Naive thymus-derived CD4-positive, alpha-beta T cell (primary cell): ENCODE data around the gene OOSP1. TPM values are rescaled to one million over a fixed set of nuclear protein-coding genes. Genes with fewer than 3 reads are reported as not detected.

Source experiments
- ATAC-seq: fragments of 150-1000 bp; cut with Tn5 transposase; 2 replicates; pipeline ENCODE4 v1.10.0; 2021; ENCODE audit warnings: mild to moderate bottlenecking, moderate library complexity
- CTCF ChIA-PET: fragments of 350-600 bp; sonication (Branson Sonifier 250); formaldehyde crosslinking; loops from one replicate; lab custom pipeline; 2021; ENCODE audit warnings: antibody characterized with exemption; lab: Charles Lee
- POLR2A ChIA-PET: fragments of 350-600 bp; sonication (Branson Sonifier 250); formaldehyde crosslinking; loops from one replicate; lab custom pipeline; 2021; ENCODE audit warnings: antibody characterized with exemption, inconsistent platforms; lab: Charles Lee
- DNase-seq, 9 donors: peaks; one replicate each; pipeline versions ENCODE4 v3.0.0 to v3.0.0-alpha.2; 2020 to 2022; ENCODE audit warnings: mixed read lengths in 1 of 9
- H3K27ac ChIP-seq: one replicate; pipeline ENCODE4 v1.7.0; 2013; ENCODE audit warnings: mild to moderate bottlenecking, low read depth, low read length, moderate library complexity
- H3K27me3 ChIP-seq, 2 donors: one replicate each; pipeline ENCODE4 v1.7.0; 2013; ENCODE audit warnings: low read length in 2 of 2, mild to moderate bottlenecking in 2 of 2, moderate library complexity in 2 of 2; ENCODE audit not compliant: control insufficient read depth in 2 of 2, insufficient read depth in 2 of 2
- H3K36me3 ChIP-seq, 3 experiments: 1 replicate in 2 of 3; 2 replicates in 1 of 3; pipeline ENCODE4 v1.7.0; 2013; ENCODE audit warnings: low read length in 3 of 3, mild to moderate bottlenecking in 3 of 3, moderate library complexity in 1 of 3; ENCODE audit not compliant: insufficient read depth in 3 of 3, control insufficient read depth in 2 of 3
- H3K4me1 ChIP-seq, 2 donors: one replicate each; pipeline ENCODE4 v1.7.0; 2013; ENCODE audit warnings: low read length in 2 of 2, mild to moderate bottlenecking in 2 of 2, moderate library complexity in 1 of 2; ENCODE audit not compliant: control insufficient read depth in 2 of 2, insufficient read depth in 2 of 2
- H3K4me3 ChIP-seq: 2 replicates; pipeline ENCODE4 v1.7.0; 2013; ENCODE audit warnings: mild to moderate bottlenecking, low read length
- H3K9me3 ChIP-seq, 3 experiments: 1 replicate in 2 of 3; 2 replicates in 1 of 3; pipeline ENCODE4 v1.7.0; 2013; ENCODE audit warnings: low read length in 3 of 3; ENCODE audit not compliant: control insufficient read depth in 2 of 3
- H3K27ac Mint-ChIP-seq, 9 donors: one replicate each; pipeline ENCODE4 v1.8.0; 2020 to 2022; ENCODE audit warnings: mixed read lengths in 9 of 9, mild to moderate bottlenecking in 8 of 9, moderate library complexity in 5 of 9, inconsistent platforms in 2 of 9
- H3K27me3 Mint-ChIP-seq, 5 donors: one replicate each; pipeline ENCODE4 v1.8.0; 2021 to 2022; ENCODE audit warnings: mixed read lengths in 5 of 5, mild to moderate bottlenecking in 1 of 5
- H3K36me3 Mint-ChIP-seq, 5 donors: one replicate each; pipeline ENCODE4 v1.8.0; 2020 to 2022; ENCODE audit warnings: mixed read lengths in 5 of 5, mild to moderate bottlenecking in 3 of 5, inconsistent platforms in 1 of 5
- H3K4me1 Mint-ChIP-seq, 7 donors: one replicate each; pipeline ENCODE4 v1.8.0; 2020 to 2022; ENCODE audit warnings: mixed read lengths in 7 of 7, mild to moderate bottlenecking in 3 of 7, inconsistent platforms in 1 of 7
- H3K4me3 Mint-ChIP-seq, 10 donors: one replicate each; pipeline ENCODE4 v1.8.0; 2020 to 2022; ENCODE audit warnings: mild to moderate bottlenecking in 10 of 10, mixed read lengths in 10 of 10, moderate library complexity in 6 of 10, inconsistent platforms in 2 of 10
- H3K9me3 Mint-ChIP-seq, 11 donors: one replicate each; pipeline ENCODE4 v1.8.0; 2020 to 2022; ENCODE audit warnings: mixed read lengths in 11 of 11, mild to moderate bottlenecking in 4 of 11, inconsistent platforms in 1 of 11, moderate library complexity in 1 of 11
- intact Hi-C, 2 donors: fragments of 100-400 bp; cut with micrococcal nuclease; formaldehyde crosslinking; loops; one replicate each; pipeline ENCODE4 v1.15.1; 2023
- polyA plus RNA-seq, 2 donors: library from polyadenylated mRNA; unstranded; fragments of 300-500 nt; fragmentation: Illumina TruSeq; gene quantifications; one replicate each; pipeline ENCODE4 v1.2.3, GENCODE V29; 2021
- total RNA-seq, 6 experiments: library from RNA in 5 of 6; stranded (reverse) in 5 of 6; gene quantifications; 1 replicate in 5 of 6; 2 replicates in 1 of 6; pipeline ENCODE4 v1.2.3 and lab custom pipeline; 2021 to 2026

Gene OOSP1
- total and polyA plus RNA-seq, 7 experiments from 2014 or later = not detected

GRCh38 chr11:59983212-59983611, 45.0 kb downstream of the OOSP1 start:
- Histone ChIP-seq H3K27ac (no peak overlapping the region), H3K9me3 (no peaks in the 10 kb centered on the region), H3K27me3 (no peaks in the 10 kb centered on the region), H3K4me3 (no peak overlapping the region), H3K36me3 (no peaks in the 10 kb centered on the region), H3K4me1 (no peaks in the 10 kb centered on the region)
- CTCF ChIA-PET = no interaction called here
- no peaks in the 10 kb centered on the region for H3K36me3 Mint-ChIP-seq
- POLR2A ChIA-PET = no interaction called here
- intact Hi-C loops = no loop called here
- peaks cover 0 to 1% (median 0%) of the 10 kb centered on the region in 7 donors for H3K4me1 Mint-ChIP-seq
- no peak overlapping the region for H3K27ac Mint-ChIP-seq
- peaks cover 0 to 29% (median 23%) of the 10 kb centered on the region in 5 donors for H3K27me3 Mint-ChIP-seq
- no peak for ATAC-seq
- DNase-seq = no peak
- no peak overlapping the region for H3K4me3 Mint-ChIP-seq
- peaks cover 0 to 7% (median 0%) of the 10 kb centered on the region in 11 donors for H3K9me3 Mint-ChIP-seq

- ATAC-seq = no peak
- Histone ChIP-seq H3K9me3 (no peaks in the 10 kb centered on the region), H3K27me3 (no peaks in the 10 kb centered on the region), H3K4me3 (no peak overlapping the region), H3K4me1 (no peaks in the 10 kb centered on the region), H3K27ac (no peak overlapping the region), H3K36me3 (no peaks in the 10 kb centered on the region)
- Mint-ChIP-seq H3K27ac (no peak overlapping the region), H3K4me1 (peaks cover 0 to 1% (median 0%) of the 10 kb centered on the region in 7 donors), H3K36me3 (peaks cover 0 to 3% (median 0%) of the 10 kb centered on the region in 5 donors), H3K27me3 (peaks cover 0 to 27% (median 17%) of the 10 kb centered on the region in 5 donors), H3K4me3 (no peak overlapping the region), H3K9me3 (peaks cover 0 to 12% (median 3%) of the 10 kb centered on the region in 11 donors)
- intact Hi-C loops = no loop called here
- no peak for DNase-seq
- ChIA-PET POLR2A (no interaction called here), CTCF (no interaction called here)
These were observed 46.1 kb downstream of the OOSP1 start for GRCh38 chr11:59984368-59984767.

DNA sequence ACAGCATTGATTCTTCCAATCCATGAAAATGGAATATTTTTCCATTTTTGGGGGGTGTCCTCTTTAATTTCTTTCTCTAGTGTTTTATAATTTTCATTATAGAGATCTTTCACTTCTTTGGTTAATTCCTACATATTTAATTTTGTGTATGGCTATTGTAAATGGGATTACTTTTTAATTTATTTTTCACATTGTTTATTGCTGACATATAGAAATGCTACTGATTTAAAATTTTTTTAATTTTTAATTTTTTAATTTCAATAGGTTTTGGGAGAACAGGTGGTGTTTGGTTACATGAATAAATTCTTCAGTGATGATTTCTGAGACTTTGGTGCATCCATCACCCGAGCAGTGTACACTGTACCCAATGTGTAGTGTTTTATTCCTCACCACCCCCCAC, 52.2 kb downstream of the OOSP1 start:
- Mint-ChIP-seq H3K36me3 (peaks cover 0 to 9% (median 0%) of the 10 kb centered on the region in 5 donors), H3K27me3 (peaks cover 0 to 27% (median 12%) of the 10 kb centered on the region in 5 donors), H3K4me3 (no peak overlapping the region), H3K27ac (no peak overlapping the region), H3K9me3 (peaks cover 2 to 42% (median 22%) of the 10 kb centered on the region in 11 donors), H3K4me1 (no peaks in the 10 kb centered on the region)
- Histone ChIP-seq H3K27ac (no peak overlapping the region), H3K9me3 (no peaks in the 10 kb centered on the region), H3K4me3 (no peak overlapping the region), H3K27me3 (no peaks in the 10 kb centered on the region), H3K36me3 (no peaks in the 10 kb centered on the region), H3K4me1 (no peaks in the 10 kb centered on the region)
- ChIA-PET POLR2A (no interaction called here), CTCF (no interaction called here)
- intact Hi-C loops = no loop called here
- ATAC-seq (no peak), DNase-seq (no peak)

- H3K4me3 ChIP-seq = no peak overlapping the region
- H3K27me3 Mint-ChIP-seq = peaks cover 0 to 36% (median 20%) of the 10 kb centered on the region in 5 donors
- H3K27ac Mint-ChIP-seq = no peak overlapping the region
- H3K9me3 ChIP-seq = no peaks in the 10 kb centered on the region
- H3K27ac ChIP-seq = no peak overlapping the region
- ATAC-seq (no peak), DNase-seq (no peak)
- no peaks in the 10 kb centered on the region for H3K4me1 Mint-ChIP-seq
- POLR2A ChIA-PET = no interaction called here
- H3K4me3 Mint-ChIP-seq = no peak overlapping the region
- H3K36me3 Mint-ChIP-seq = peaks cover 0 to 9% (median 0%) of the 10 kb centered on the region in 5 donors
- H3K36me3 ChIP-seq = no peaks in the 10 kb centered on the region
- H3K4me1 ChIP-seq = no peaks in the 10 kb centered on the region
- intact Hi-C loops = no loop called here
- CTCF ChIA-PET = no interaction called here
- H3K9me3 Mint-ChIP-seq = peaks cover 2 to 39% (median 22%) of the 10 kb centered on the region in 11 donors
- H3K27me3 ChIP-seq = no peaks in the 10 kb centered on the region
These were observed 54.2 kb downstream of the OOSP1 start for GRCh38 chr11:59992425-59992824.

DNA sequence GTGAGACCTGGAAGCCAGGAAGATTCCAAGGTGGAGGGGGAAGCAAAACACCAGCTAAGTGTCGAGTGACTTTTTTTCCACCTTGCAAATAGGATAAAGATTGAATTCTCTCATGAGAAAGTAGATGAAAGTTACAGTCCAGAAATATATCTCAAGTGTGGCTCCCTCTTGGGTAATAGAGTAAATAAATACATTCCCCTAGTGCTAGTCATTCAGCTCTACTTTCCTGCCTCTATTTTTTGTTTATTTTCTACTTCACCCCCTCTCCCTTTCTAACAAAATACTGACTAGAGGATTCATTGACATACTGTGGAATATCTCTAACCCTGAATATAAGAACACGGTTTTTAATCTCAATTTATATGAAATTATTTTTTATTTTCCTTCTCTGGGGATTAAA, 59.6 kb downstream of the OOSP1 start:
- peaks cover 0 to 18% (median 3%) of the 10 kb centered on the region in 11 donors for H3K9me3 Mint-ChIP-seq
- no peak overlapping the region for H3K4me3 ChIP-seq
- no peak overlapping the region for H3K4me3 Mint-ChIP-seq
- peaks cover 0 to 59% (median 42%) of the 10 kb centered on the region in 5 donors for H3K27me3 Mint-ChIP-seq
- H3K4me1 ChIP-seq = no peaks in the 10 kb centered on the region
- CTCF ChIA-PET = no interaction called here
- DNase-seq = no peak
- H3K27ac Mint-ChIP-seq = no peak overlapping the region
- no peaks in the 10 kb centered on the region for H3K4me1 Mint-ChIP-seq
- H3K27ac ChIP-seq = no peak overlapping the region
- POLR2A ChIA-PET = no interaction called here
- peaks cover 0 to 3% of the 10 kb centered on the region in 2 donors for H3K27me3 ChIP-seq
- intact Hi-C loops = no loop called here
- H3K36me3 Mint-ChIP-seq = no peaks in the 10 kb centered on the region
- no peak for ATAC-seq
- no peaks in the 10 kb centered on the region for H3K36me3 ChIP-seq
- H3K9me3 ChIP-seq = no peaks in the 10 kb centered on the region

- ChIA-PET CTCF (no interaction called here), POLR2A (no interaction called here)
- Mint-ChIP-seq H3K4me3 (no peak overlapping the region), H3K36me3 (no peaks in the 10 kb centered on the region), H3K9me3 (peaks cover 0 to 6% (median 0%) of the 10 kb centered on the region in 11 donors), H3K27me3 (peaks cover 2 to 48% (median 34%) of the 10 kb centered on the region in 5 donors), H3K27ac (no peak overlapping the region), H3K4me1 (no peaks in the 10 kb centered on the region)
- Histone ChIP-seq H3K4me3 (no peak overlapping the region), H3K36me3 (no peaks in the 10 kb centered on the region), H3K27ac (no peak overlapping the region), H3K9me3 (no peaks in the 10 kb centered on the region), H3K4me1 (no peaks in the 10 kb centered on the region), H3K27me3 (peaks cover 0 to 3% of the 10 kb centered on the region in 2 donors)
- intact Hi-C loops = no loop called here
- ATAC-seq (no peak), DNase-seq (no peak)
These were observed 61.5 kb downstream of the OOSP1 start for GRCh38 chr11:59999691-60000090.

DNA sequence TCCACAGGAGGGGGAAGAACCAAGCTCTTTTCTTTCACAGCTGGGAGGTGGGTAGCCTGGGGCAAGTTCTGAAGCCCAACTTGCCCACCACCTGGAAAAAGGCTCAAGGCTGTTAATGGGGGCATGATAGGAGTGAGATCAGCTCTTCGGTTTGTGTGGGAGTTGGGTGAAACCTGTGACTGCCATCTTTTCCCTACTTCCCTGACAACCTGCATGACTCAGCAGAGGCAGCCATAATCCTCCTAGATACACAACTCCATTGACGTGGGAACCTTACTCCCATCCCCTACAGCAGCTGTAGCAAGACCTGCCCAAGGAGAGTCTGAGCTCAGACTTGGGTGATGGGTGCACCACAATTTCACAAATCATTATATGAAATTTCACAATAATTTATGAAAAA, 65.5 kb downstream of the OOSP1 start:
- Histone ChIP-seq H3K27me3 (peaks cover 0 to 3% of the 10 kb centered on the region in 2 donors), H3K9me3 (no peaks in the 10 kb centered on the region), H3K27ac (no peak overlapping the region), H3K4me3 (no peak overlapping the region), H3K4me1 (no peaks in the 10 kb centered on the region), H3K36me3 (no peaks in the 10 kb centered on the region)
- POLR2A ChIA-PET = no interaction called here
- DNase-seq (no peak), ATAC-seq (no peak)
- Mint-ChIP-seq H3K4me1 (no peaks in the 10 kb centered on the region), H3K27ac (no peak overlapping the region), H3K36me3 (no peaks in the 10 kb centered on the region), H3K27me3 (peaks cover 2 to 26% (median 22%) of the 10 kb centered on the region in 5 donors), H3K4me3 (no peak overlapping the region), H3K9me3 (peaks cover 0 to 3% (median 0%) of the 10 kb centered on the region in 11 donors)
- CTCF ChIA-PET = no interaction called here
- intact Hi-C loops = no loop called here
